HepG2 (cell line): ENCODE data around the gene S100A16. TPM values are rescaled to one million over a fixed set of nuclear protein-coding genes. Genes with fewer than 3 reads are reported as not detected.
A peak's percentile ranks its signal among the peaks of the same experiment; 100 is the strongest.

Source experiments
- DRAP1 ChIP-seq: IDR thresholded peaks from 2 replicates; pipeline ENCODE4 v1.6.1; 2016; ENCODE audit warnings: missing genetic modification reagents, missing compliant biosample characterization
- MIXL1 ChIP-seq: IDR thresholded peaks from 2 replicates; pipeline ENCODE4 v1.6.1; 2016
- NCOA5 ChIP-seq: sonication (generic); formaldehyde crosslinking; IDR thresholded peaks from 2 replicates; pipeline ENCODE4 v1.4.0; 2020; ENCODE audit warnings: missing genetic modification reagents
- PAF1 ChIP-seq: IDR thresholded peaks from 2 replicates; pipeline ENCODE4 v1.6.1; 2016; ENCODE audit warnings: missing genetic modification reagents, missing compliant biosample characterization
- POGK ChIP-seq: sonication (generic); formaldehyde crosslinking; conservative IDR thresholded peaks from 2 replicates; pipeline ENCODE4 v1.8.0; 2022; ENCODE audit warnings: mild to moderate bottlenecking, moderate library complexity, missing genetic modification reagents
- POLR2AphosphoS2 ChIP-seq: IDR thresholded peaks from 2 replicates; pipeline ENCODE4 v1.6.1; 2011; ENCODE audit warnings: low read depth, low read length, improper control_type of control experiment
- POLR2AphosphoS5 ChIP-seq: IDR thresholded peaks from 2 replicates; pipeline ENCODE4 v1.6.1; 2012; ENCODE audit warnings: low read depth, low read length
- RCOR2 ChIP-seq: IDR thresholded peaks from 2 replicates; pipeline ENCODE4 v1.6.1; 2016; ENCODE audit warnings: missing biosample characterization, missing genetic modification reagents
- SMARCE1 ChIP-seq: fragments of 450-650 bp; IDR thresholded peaks from 2 replicates; pipeline ENCODE4 v1.6.1; 2017; ENCODE audit warnings: borderline replicate concordance
- TBL1XR1 ChIP-seq: fragments of 150-350 bp; IDR thresholded peaks from 2 replicates; pipeline ENCODE4 v1.6.1; 2014; ENCODE audit warnings: borderline replicate concordance, low read length; ENCODE audit not compliant: partially characterized antibody
- TBP ChIP-seq: sonication (generic); formaldehyde crosslinking; IDR thresholded peaks from 2 replicates; pipeline ENCODE4 v1.5.0; 2020; ENCODE audit warnings: missing genetic modification reagents
- TRIM22 ChIP-seq: fragments of 450-650 bp; IDR thresholded peaks from 2 replicates; pipeline ENCODE4 v1.6.1; 2017
- ZBTB39 ChIP-seq: sonication (generic); formaldehyde crosslinking; IDR thresholded peaks from 2 replicates; pipeline ENCODE4 v1.5.0; 2020; ENCODE audit warnings: missing genetic modification reagents
- ZFP36L1 ChIP-seq: sonication (generic); formaldehyde crosslinking; IDR thresholded peaks from 2 replicates; pipeline ENCODE4 v1.8.0; 2022; ENCODE audit warnings: mild to moderate bottlenecking, missing genetic modification reagents, moderate library complexity
- ZNF451 ChIP-seq: sonication (generic); formaldehyde crosslinking; IDR thresholded peaks from 2 replicates; pipeline ENCODE4 v1.5.0; 2020; ENCODE audit warnings: mild to moderate bottlenecking, missing genetic modification reagents
- ZNF549 ChIP-seq: sonication (generic); formaldehyde crosslinking; IDR thresholded peaks from 2 replicates; pipeline ENCODE4 v1.5.0; 2020; ENCODE audit warnings: missing genetic modification reagents
- ZNF710 ChIP-seq: sonication (generic); formaldehyde crosslinking; IDR thresholded peaks from 2 replicates; pipeline ENCODE4 v1.5.0; 2020; ENCODE audit warnings: mild to moderate bottlenecking, missing genetic modification reagents, borderline replicate concordance
- polyA plus RNA-seq, 8 experiments: library from polyadenylated mRNA; depleted of rRNA in 3 of 8; stranded (reverse) in 7 of 8; unstranded in 1 of 8; fragments of >200 nt; fragmentation: Illumina TruSeq in 4 of 8; extraction: Trizol in 4 of 8; gene quantifications; 2 replicates each; pipeline versions ENCODE4 v1.2.1 to v1.2.3, GENCODE V29; 2011 to 2016; ENCODE audit warnings: low read depth in 4 of 8, missing spikeins in 1 of 8, mixed read lengths in 1 of 8; ENCODE audit not compliant: insufficient read depth in 1 of 8
- total RNA-seq, 5 experiments: library from RNA; depleted of rRNA; stranded (reverse); fragments of >200 nt; fragmentation: Illumina TruSeq; extraction: Trizol; gene quantifications; 2 replicates each; pipeline ENCODE4 v1.2.3, GENCODE V29; 2016; ENCODE audit warnings: low read depth in 1 of 5
- TF ChIP-seq, protein P1 (sequence below): sonication (generic); formaldehyde crosslinking; IDR thresholded peaks from 2 replicates; pipeline ENCODE4 v1.8.1; 2023; ENCODE audit warnings: missing genetic modification reagents, inconsistent platforms, borderline replicate concordance
- TF ChIP-seq, protein P2 (sequence below): sonication (generic); formaldehyde crosslinking; conservative IDR thresholded peaks from 2 replicates; pipeline ENCODE4 v1.8.1; 2023; ENCODE audit warnings: missing genetic modification reagents

The S100A16 gene
- total and polyA plus RNA-seq, 2 of the 13 experiments (the other 11 are each of a cell fraction or from before 2014, with no cell fraction given) = 46.0 to 195 TPM

- TF ChIP-seq POLR2AphosphoS2 (no peak), ZNF549 (CRISPR knock-in tag) (no peak), PAF1 (CRISPR knock-in tag) (no peak), TBL1XR1 (peak; percentile 11), POGK (CRISPR knock-in tag) (peak; percentile 92), RCOR2 (no peak), NCOA5 (CRISPR knock-in tag) (no peak), SMARCE1 (no peak), TBP (CRISPR knock-in tag) (no peak), ZFP36L1 (CRISPR knock-in tag) (no peak), ZBTB39 (CRISPR knock-in tag) (no peak), MIXL1 (peak; percentile 69; the same call in 1 of the 2 replicates), ZNF451 (peak; percentile 55; the same call in 1 of the 2 replicates), DRAP1 (CRISPR knock-in tag) (peak; percentile 93), ZNF710 (CRISPR knock-in tag) (no peak; the same call in 1 of the 2 replicates), POLR2AphosphoS5 (peak; percentile 88), TRIM22 (no peak)
- TF ChIP-seq, protein P1, sequence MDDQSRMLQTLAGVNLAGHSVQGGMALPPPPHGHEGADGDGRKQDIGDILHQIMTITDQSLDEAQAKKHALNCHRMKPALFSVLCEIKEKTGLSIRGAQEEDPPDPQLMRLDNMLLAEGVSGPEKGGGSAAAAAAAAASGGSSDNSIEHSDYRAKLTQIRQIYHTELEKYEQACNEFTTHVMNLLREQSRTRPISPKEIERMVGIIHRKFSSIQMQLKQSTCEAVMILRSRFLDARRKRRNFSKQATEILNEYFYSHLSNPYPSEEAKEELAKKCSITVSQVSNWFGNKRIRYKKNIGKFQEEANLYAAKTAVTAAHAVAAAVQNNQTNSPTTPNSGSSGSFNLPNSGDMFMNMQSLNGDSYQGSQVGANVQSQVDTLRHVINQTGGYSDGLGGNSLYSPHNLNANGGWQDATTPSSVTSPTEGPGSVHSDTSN (CRISPR knock-in tag) = no peak
- TF ChIP-seq, protein P2, sequence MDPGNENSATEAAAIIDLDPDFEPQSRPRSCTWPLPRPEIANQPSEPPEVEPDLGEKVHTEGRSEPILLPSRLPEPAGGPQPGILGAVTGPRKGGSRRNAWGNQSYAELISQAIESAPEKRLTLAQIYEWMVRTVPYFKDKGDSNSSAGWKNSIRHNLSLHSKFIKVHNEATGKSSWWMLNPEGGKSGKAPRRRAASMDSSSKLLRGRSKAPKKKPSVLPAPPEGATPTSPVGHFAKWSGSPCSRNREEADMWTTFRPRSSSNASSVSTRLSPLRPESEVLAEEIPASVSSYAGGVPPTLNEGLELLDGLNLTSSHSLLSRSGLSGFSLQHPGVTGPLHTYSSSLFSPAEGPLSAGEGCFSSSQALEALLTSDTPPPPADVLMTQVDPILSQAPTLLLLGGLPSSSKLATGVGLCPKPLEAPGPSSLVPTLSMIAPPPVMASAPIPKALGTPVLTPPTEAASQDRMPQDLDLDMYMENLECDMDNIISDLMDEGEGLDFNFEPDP (CRISPR knock-in tag) = no peak
Measured at GRCh38 chr1:153633754-153634665, 21.1 kb upstream of the S100A16 start, which contains the start of gene CHTOP (continued).
